SK-N-SH (cell line): ENCODE measurements around the gene LGR5.

Experiments
- CHD2 ChIP-seq: fragments of 150-350 bp; IDR thresholded peaks from 2 replicates; pipeline ENCODE4 v1.6.1; 2018; ENCODE audit warnings: low read length; ENCODE audit not compliant: partially characterized antibody
- CTCF ChIP-seq: fragments of 200-600 bp; sonication (generic); IDR thresholded peaks from 2 replicates; pipeline ENCODE4 v1.6.1; 2017; ENCODE audit warnings: antibody characterized with exemption, mild to moderate bottlenecking, moderate library complexity
- FOSL2 ChIP-seq: IDR thresholded peaks from 2 replicates; pipeline ENCODE4 v1.4.0; 2012; ENCODE audit warnings: low read depth, mild to moderate bottlenecking, moderate library complexity, borderline replicate concordance
- NFIC ChIP-seq: IDR thresholded peaks from 2 replicates; pipeline ENCODE4 v1.4.0; 2012; ENCODE audit warnings: borderline replicate concordance
- NRF1 ChIP-seq: IDR thresholded peaks from 2 replicates; pipeline ENCODE4 v1.6.1; 2012; ENCODE audit warnings: low read depth, mild to moderate bottlenecking, low read length
- POLR2AphosphoS5 ChIP-seq: IDR thresholded peaks from 2 replicates; pipeline ENCODE4 v1.6.1; 2012; ENCODE audit warnings: low read depth, low read length
- RAD21 ChIP-seq: IDR thresholded peaks from 2 replicates; pipeline ENCODE4 v1.6.1; 2012; ENCODE audit warnings: mild to moderate bottlenecking, low read length
- SIN3A ChIP-seq: IDR thresholded peaks from 2 replicates; pipeline ENCODE4 v1.6.1; 2012; ENCODE audit warnings: low read depth, mild to moderate bottlenecking, low read length, moderate library complexity, borderline replicate concordance
- TAF1 ChIP-seq: IDR thresholded peaks from 2 replicates; pipeline ENCODE4 v1.6.1; 2012; ENCODE audit warnings: low read depth, mild to moderate bottlenecking, low read length, moderate library complexity, borderline replicate concordance
- USF2 ChIP-seq: fragments of 150-350 bp; IDR thresholded peaks from 2 replicates; pipeline ENCODE4 v1.6.1; 2017; ENCODE audit warnings: antibody characterized with exemption, low read length, low read depth, borderline replicate concordance
- ZBTB33 ChIP-seq: IDR thresholded peaks from 2 replicates; pipeline ENCODE4 v1.4.0; 2012; ENCODE audit warnings: low read depth, borderline replicate concordance
- TF ChIP-seq, protein P1 (sequence below): IDR thresholded peaks from 2 replicates; pipeline ENCODE4; 2012

GRCh38 chr12:71538807-71539206 lies 99.2 kb downstream of the LGR5 start:
- TF ChIP-seq CTCF (no peak), CHD2 (no peak), NFIC (no peak), SIN3A (no peak), TAF1 (no peak), NRF1 (no peak), USF2 (no peak), RAD21 (no peak), FOSL2 (no peak), POLR2AphosphoS5 (no peak), ZBTB33 (no peak)
- TF ChIP-seq, protein P1, sequence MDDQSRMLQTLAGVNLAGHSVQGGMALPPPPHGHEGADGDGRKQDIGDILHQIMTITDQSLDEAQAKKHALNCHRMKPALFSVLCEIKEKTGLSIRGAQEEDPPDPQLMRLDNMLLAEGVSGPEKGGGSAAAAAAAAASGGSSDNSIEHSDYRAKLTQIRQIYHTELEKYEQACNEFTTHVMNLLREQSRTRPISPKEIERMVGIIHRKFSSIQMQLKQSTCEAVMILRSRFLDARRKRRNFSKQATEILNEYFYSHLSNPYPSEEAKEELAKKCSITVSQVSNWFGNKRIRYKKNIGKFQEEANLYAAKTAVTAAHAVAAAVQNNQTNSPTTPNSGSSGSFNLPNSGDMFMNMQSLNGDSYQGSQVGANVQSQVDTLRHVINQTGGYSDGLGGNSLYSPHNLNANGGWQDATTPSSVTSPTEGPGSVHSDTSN, result no peak
